GM21723 (cell line): ENCODE data around the gene ABCA5.

ENCODE experiments used
- ATAC-seq: cut with Tn5 transposase; IDR thresholded peaks from one replicate; pipeline ENCODE4 v1.9.1; 2021; ENCODE audit warnings: mild to moderate bottlenecking, moderate library complexity; ENCODE audit not compliant: unreplicated experiment

ABCA5 gene, protein sequence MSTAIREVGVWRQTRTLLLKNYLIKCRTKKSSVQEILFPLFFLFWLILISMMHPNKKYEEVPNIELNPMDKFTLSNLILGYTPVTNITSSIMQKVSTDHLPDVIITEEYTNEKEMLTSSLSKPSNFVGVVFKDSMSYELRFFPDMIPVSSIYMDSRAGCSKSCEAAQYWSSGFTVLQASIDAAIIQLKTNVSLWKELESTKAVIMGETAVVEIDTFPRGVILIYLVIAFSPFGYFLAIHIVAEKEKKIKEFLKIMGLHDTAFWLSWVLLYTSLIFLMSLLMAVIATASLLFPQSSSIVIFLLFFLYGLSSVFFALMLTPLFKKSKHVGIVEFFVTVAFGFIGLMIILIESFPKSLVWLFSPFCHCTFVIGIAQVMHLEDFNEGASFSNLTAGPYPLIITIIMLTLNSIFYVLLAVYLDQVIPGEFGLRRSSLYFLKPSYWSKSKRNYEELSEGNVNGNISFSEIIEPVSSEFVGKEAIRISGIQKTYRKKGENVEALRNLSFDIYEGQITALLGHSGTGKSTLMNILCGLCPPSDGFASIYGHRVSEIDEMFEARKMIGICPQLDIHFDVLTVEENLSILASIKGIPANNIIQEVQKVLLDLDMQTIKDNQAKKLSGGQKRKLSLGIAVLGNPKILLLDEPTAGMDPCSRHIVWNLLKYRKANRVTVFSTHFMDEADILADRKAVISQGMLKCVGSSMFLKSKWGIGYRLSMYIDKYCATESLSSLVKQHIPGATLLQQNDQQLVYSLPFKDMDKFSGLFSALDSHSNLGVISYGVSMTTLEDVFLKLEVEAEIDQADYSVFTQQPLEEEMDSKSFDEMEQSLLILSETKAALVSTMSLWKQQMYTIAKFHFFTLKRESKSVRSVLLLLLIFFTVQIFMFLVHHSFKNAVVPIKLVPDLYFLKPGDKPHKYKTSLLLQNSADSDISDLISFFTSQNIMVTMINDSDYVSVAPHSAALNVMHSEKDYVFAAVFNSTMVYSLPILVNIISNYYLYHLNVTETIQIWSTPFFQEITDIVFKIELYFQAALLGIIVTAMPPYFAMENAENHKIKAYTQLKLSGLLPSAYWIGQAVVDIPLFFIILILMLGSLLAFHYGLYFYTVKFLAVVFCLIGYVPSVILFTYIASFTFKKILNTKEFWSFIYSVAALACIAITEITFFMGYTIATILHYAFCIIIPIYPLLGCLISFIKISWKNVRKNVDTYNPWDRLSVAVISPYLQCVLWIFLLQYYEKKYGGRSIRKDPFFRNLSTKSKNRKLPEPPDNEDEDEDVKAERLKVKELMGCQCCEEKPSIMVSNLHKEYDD (N-terminal part only)

GRCh38 chr17:69327060-69327831, at the start of gene ABCA5:
Gene ABCA5, minus strand, starts transcription at chr17:69327133. Its CDS starts 12,718 bp downstream, at chr17:69314415.
- ATAC-seq, result peak; percentile 94

DNA sequence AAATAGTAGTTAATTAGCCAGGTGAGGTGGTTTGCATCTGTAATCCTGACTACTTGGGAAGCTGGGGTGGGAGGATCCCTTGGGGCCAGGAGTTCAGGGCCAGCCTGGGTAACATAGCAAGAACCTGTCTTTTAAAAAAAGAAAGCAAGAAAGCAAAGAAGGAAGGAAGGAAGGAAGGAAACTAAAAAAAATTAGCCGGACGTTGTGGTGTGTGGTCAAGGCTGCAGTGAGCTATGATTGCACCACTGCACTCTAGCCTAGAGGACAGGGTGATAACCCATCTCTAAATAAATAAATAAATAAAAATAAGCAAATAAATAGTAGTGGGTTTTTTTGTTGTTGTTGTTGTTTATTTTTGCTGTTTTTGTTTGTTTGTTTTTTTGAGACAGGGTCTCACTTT, 48.3 kb upstream of the ABCA5 start:
- ATAC-seq, result no peak

DNA sequence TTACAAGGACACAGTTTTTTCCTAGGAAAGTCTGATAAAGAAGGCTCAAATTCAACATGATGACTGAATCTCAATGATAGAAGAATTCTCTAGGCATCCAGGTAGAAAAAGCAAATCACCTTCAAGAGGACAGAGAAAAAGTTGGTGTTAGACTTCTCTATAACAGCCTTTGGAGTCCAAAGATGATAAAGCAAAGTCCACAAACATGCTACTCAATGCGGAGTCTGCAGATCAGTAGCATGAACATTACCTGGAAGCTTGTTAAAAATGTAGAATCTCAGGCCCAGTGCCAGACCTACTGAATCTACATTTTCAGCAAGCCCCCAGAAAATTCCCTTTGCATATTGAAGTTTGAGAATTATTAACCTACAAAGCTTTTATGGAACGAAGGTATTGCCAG, 46.1 kb upstream of the ABCA5 start:
- ATAC-seq, result no peak

GRCh38 chr17:69367298-69367697, 40.4 kb upstream of the ABCA5 start:
- peak; percentile 87 for ATAC-seq

DNA sequence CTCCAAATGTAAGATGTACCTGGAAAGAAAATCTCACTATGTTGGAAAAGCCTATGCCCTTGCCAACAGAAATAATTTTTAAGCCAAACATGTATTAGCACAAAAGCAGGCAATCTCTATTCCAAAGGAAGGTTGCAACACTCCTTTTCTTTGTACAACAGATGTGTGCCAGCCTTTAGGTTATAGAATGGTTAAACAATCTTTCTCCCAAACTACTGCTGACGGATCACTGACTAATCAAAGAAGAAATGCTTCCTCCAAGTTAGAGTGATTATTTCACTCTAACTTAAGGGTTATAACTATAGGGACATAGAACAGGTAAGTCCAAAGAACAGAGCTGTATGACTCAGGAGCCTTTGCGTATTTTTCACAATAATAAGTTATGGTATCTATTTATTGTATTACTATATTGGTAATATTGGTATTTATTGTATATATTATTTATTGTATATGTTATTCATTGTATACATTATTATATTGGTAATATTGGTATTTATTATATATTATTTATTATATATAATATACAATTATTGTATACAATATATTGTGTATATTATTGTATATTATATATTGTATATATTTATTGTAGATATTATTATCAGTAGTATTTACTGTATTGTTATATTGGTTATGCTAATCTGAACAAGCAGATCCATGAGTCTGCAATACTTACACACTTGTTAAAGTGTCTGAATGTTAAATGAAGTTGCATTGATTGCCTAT, 36.7 kb upstream of the ABCA5 start:
- no peak for ATAC-seq

GRCh38 chr17:69361156-69361555, 34.2 kb upstream of the ABCA5 start:
- no peak for ATAC-seq

GRCh38 chr17:69358688-69359596, 32.0 kb upstream of the ABCA5 start:
- ATAC-seq, result peak; percentile 57

GRCh38 chr17:69357701-69358100, 30.8 kb upstream of the ABCA5 start:
- ATAC-seq, result no peak

GRCh38 chr17:69356625-69357024, 29.7 kb upstream of the ABCA5 start:
- ATAC-seq, result no peak

- ATAC-seq, result no peak
These were observed 24.0 kb upstream of the ABCA5 start for GRCh38 chr17:69350911-69351310.

DNA sequence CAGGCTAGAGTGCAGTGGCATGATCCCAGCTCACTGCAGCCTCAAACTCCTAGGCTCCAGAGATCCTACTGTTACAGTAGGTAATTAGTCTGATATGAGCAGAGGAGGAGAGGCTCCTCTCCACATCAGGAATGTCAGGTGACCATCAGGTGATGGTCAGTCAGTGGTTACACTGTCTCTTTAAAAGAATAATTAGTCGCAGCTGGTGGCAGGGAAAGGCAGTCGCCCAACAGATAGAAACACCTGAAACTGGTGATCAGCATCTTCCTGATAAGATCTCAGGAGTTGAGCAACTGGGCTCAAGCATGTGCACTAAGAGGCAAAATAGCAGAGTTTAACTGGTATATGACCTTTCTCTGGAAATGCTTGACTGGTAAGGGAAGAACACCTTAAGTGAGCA, 21.5 kb upstream of the ABCA5 start:
- ATAC-seq, result no peak

GRCh38 chr17:69346766-69347165, 19.8 kb upstream of the ABCA5 start:
- ATAC-seq, result no peak

- no peak for ATAC-seq
These were observed 18.0 kb upstream of the ABCA5 start for GRCh38 chr17:69344939-69345338.

- no peak for ATAC-seq
These were observed 16.1 kb upstream of the ABCA5 start for GRCh38 chr17:69342896-69343644.

- ATAC-seq, result no peak
These were observed 13.0 kb upstream of the ABCA5 start for GRCh38 chr17:69339937-69340336.

DNA sequence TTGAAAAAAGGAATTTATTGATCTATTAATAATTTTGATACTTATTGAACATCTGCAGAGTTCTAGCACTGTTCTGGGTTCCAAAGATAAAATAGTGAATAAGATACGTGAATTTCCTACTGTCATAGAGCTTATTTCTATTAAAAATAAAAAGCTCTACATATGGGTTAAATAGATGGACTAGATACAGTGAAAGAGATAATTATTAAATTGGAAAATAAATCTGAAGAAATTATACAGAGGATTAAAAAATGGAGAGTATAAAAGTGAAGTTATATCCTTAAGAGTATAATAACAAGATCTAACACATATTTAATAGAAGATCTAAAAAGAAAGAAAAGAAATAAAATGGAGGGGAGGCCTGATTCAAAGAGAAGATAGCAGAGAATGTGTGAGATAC, 10.1 kb upstream of the ABCA5 start:
- ATAC-seq, result no peak

GRCh38 chr17:69336580-69336979, 9.6 kb upstream of the ABCA5 start:
- ATAC-seq, result no peak

- ATAC-seq, result no peak
These were observed 8.1 kb upstream of the ABCA5 start for GRCh38 chr17:69335058-69335457.
